GM23338 (cell line): ENCODE data around the gene IGFL4. TPM values are rescaled to one million over a fixed set of nuclear protein-coding genes. Genes with fewer than 3 reads are reported as not detected.

Source experiments
- ATAC-seq: fragments of 200-7000 bp; cut with Tn5 transposase; 3 replicates; pipeline ENCODE4 v1.9.1; 2020
- DNase-seq: peaks from one replicate; pipeline ENCODE4 v3.0.0-alpha.2; 2015; ENCODE audit warnings: low spot score
- H2AFZ ChIP-seq: fragments of 200-600 bp; sonication (generic); 2 replicates; pipeline ENCODE4 v1.8.0; 2016; ENCODE audit warnings: antibody characterized with exemption, mild to moderate bottlenecking, moderate library complexity
- H3F3A ChIP-seq: fragments of 200-600 bp; sonication (generic); replicated peaks from 2 replicates; pipeline ENCODE4 v1.8.0; 2017; ENCODE audit warnings: antibody characterized with exemption, mixed run types, low read depth
- H3K27ac ChIP-seq: fragments of 200-600 bp; sonication (generic); 2 replicates; pipeline ENCODE4 v1.6.1; 2016; ENCODE audit warnings: low read depth
- H3K27me3 ChIP-seq: fragments of 200-600 bp; sonication (generic); 2 replicates; pipeline ENCODE4 v1.8.0; 2016; ENCODE audit warnings: mild to moderate bottlenecking, mixed run types, moderate library complexity; ENCODE audit not compliant: insufficient read depth
- H3K36me3 ChIP-seq: fragments of 200-600 bp; sonication (generic); 2 replicates; pipeline ENCODE4 v1.8.0; 2016; ENCODE audit warnings: mild to moderate bottlenecking; ENCODE audit not compliant: insufficient read depth
- H3K4me1 ChIP-seq: fragments of 200-600 bp; sonication (generic); 2 replicates; pipeline ENCODE4 v1.8.0; 2016; ENCODE audit warnings: mild to moderate bottlenecking, moderate library complexity; ENCODE audit not compliant: insufficient read depth
- H3K4me2 ChIP-seq: fragments of 200-600 bp; sonication (generic); 2 replicates; pipeline ENCODE4 v1.7.1; 2017; ENCODE audit warnings: mixed run types
- H3K4me3 ChIP-seq: fragments of 200-600 bp; sonication (generic); 2 replicates; pipeline ENCODE4 v1.6.1; 2016; ENCODE audit warnings: mixed run types
- H3K79me2 ChIP-seq: fragments of 200-600 bp; sonication (generic); replicated peaks from 2 replicates; pipeline ENCODE4 v1.8.0; 2017; ENCODE audit warnings: mild to moderate bottlenecking; ENCODE audit not compliant: insufficient read depth
- H3K9me2 ChIP-seq: fragments of 200-600 bp; sonication (generic); 2 replicates; pipeline ENCODE4 v1.8.0; 2017; ENCODE audit not compliant: insufficient read depth
- H4K20me1 ChIP-seq: fragments of 200-600 bp; sonication (generic); replicated peaks from 2 replicates; pipeline ENCODE4 v1.8.0; 2017; ENCODE audit warnings: mild to moderate bottlenecking; ENCODE audit not compliant: insufficient read depth
- H3K27ac Mint-ChIP-seq: 2 replicates; pipeline ENCODE4 v1.8.0; 2020; ENCODE audit warnings: inconsistent platforms, mild to moderate bottlenecking, moderate library complexity, mixed read lengths
- H3K27me3 Mint-ChIP-seq: 3 replicates; pipeline ENCODE4 v1.8.0; 2022; ENCODE audit warnings: low read depth, mild to moderate bottlenecking, moderate library complexity, mixed read lengths, inconsistent platforms; ENCODE audit not compliant: insufficient read depth, poor library complexity
- H3K36me3 Mint-ChIP-seq: 3 replicates; pipeline ENCODE4 v1.8.0; 2021; ENCODE audit warnings: low read depth, mild to moderate bottlenecking, inconsistent platforms, moderate library complexity, mixed read lengths
- H3K4me1 Mint-ChIP-seq: 3 replicates; pipeline ENCODE4 v1.8.0; 2020; ENCODE audit warnings: mild to moderate bottlenecking, inconsistent platforms, mixed read lengths
- H3K4me3 Mint-ChIP-seq: 3 replicates; pipeline ENCODE4 v1.8.0; 2021; ENCODE audit warnings: moderate library complexity, mild to moderate bottlenecking, inconsistent platforms, mixed read lengths
- H3K9me3 Mint-ChIP-seq: 3 replicates; pipeline ENCODE4 v1.8.0; 2020; ENCODE audit warnings: moderate library complexity, mild to moderate bottlenecking, inconsistent platforms, mixed read lengths
- ETS1 ChIP-seq: IDR thresholded peaks from 2 replicates; pipeline ENCODE4 v1.6.1; 2016; ENCODE audit warnings: antibody characterized with exemption
- EZH2 ChIP-seq: fragments of 200-600 bp; sonication (generic); IDR thresholded peaks from one replicate; pipeline ENCODE4 v1.8.0; 2017; ENCODE audit warnings: antibody characterized with exemption, mild to moderate bottlenecking, low read depth; ENCODE audit not compliant: unreplicated experiment
- ZNF114 ChIP-seq: fragments of 250-450 bp; sonication (Bioruptor Pico); IDR thresholded peaks from 2 replicates; pipeline ENCODE4 v1.5.0; 2020; ENCODE audit warnings: mild to moderate bottlenecking, moderate library complexity
- ZNF331 ChIP-seq: fragments of 250-450 bp; sonication (Bioruptor Pico); IDR thresholded peaks from 2 replicates; pipeline ENCODE4 v1.5.0; 2020; ENCODE audit warnings: low read depth, mild to moderate bottlenecking, moderate library complexity
- ZNF462 ChIP-seq: fragments of 250-450 bp; sonication (Bioruptor Pico); IDR thresholded peaks from 2 replicates; pipeline ENCODE4 v1.5.0; 2020; ENCODE audit warnings: mild to moderate bottlenecking, moderate library complexity
- polyA plus RNA-seq: library from polyadenylated mRNA; unstranded; fragments of >200 nt; fragmentation: Nextera tagmentation; extraction: Ambion mirVana; gene quantifications from 2 replicates; pipeline ENCODE4 v1.2.1, GENCODE V29; 2016
- total RNA-seq: library from RNA; depleted of rRNA; stranded (reverse); fragments of >200 nt; shearing (Covaris generic); gene quantifications from 2 replicates; pipeline ENCODE4 v1.2.3, GENCODE V29; 2014

Gene IGFL4
- total and polyA plus RNA-seq, 2 experiments from 2014 or later: 0.06 to 0.87 TPM

GRCh38 chr19:46060012-46060411 is 19.2 kb upstream of the IGFL4 start (continued):
- TF ChIP-seq ZNF462 (CRISPR knock-in tag) (no peak), ZNF114 (no peak)

- ATAC-seq: no peak
- Mint-ChIP-seq H3K27ac (no peak overlapping the region), H3K9me3 (peaks cover 41% of the 10 kb centered on the region)
- TF ChIP-seq ETS1 (no peak), ZNF462 (CRISPR knock-in tag) (no peak), ZNF331 (CRISPR knock-in tag) (no peak), EZH2 (no peak)
These were observed 18.0 kb upstream of the IGFL4 start for GRCh38 chr19:46058778-46059177.

More at GRCh38 chr19:46058778-46059177, 18.0 kb upstream of the IGFL4 start:
- peaks cover 7% of the 10 kb centered on the region; the same call in 1 of the 3 replicates for H3K36me3 Mint-ChIP-seq
- 0 out of 2 replicates have a peak, but pooled peaks cover 3% of the 10 kb centered on the region for H3K27me3 ChIP-seq
- DNase-seq: no peak
- no peak overlapping the region for H3K4me3 Mint-ChIP-seq
- H3K4me1 Mint-ChIP-seq: no peaks in the 10 kb centered on the region
- H3F3A ChIP-seq: no peaks in the 10 kb centered on the region
- no peaks in the 10 kb centered on the region for H3K36me3 ChIP-seq
- H3K4me1 ChIP-seq: no peaks in the 10 kb centered on the region
- no peak overlapping the region for H2AFZ ChIP-seq
- peaks cover 2% of the 10 kb centered on the region for H3K27me3 Mint-ChIP-seq
- no peak overlapping the region for H3K27ac ChIP-seq
- H3K4me2 ChIP-seq: no peak overlapping the region
- H3K4me3 ChIP-seq: no peak overlapping the region
- H4K20me1 ChIP-seq: no peaks in the 10 kb centered on the region
- peaks cover 3% of the 10 kb centered on the region; the same call in 1 of the 2 replicates for H3K9me2 ChIP-seq
- H3K79me2 ChIP-seq: no peaks in the 10 kb centered on the region
